Endodermal cell (in vitro differentiated cells): ENCODE data around the gene STYK1. TPM values are rescaled to one million over a fixed set of nuclear protein-coding genes. Genes with fewer than 3 reads are reported as not detected.

Source experiments
- DNase-seq: peaks from one replicate; pipeline ENCODE4 v3.0.0-alpha.2; 2017
- H3K27ac ChIP-seq: 2 replicates; pipeline ENCODE4 v1.5.1; 2013; ENCODE audit warnings: mild to moderate bottlenecking, low read depth, low read length, moderate library complexity
- H3K27me3 ChIP-seq: 2 replicates; pipeline ENCODE4 v1.6.1; 2013; ENCODE audit warnings: mild to moderate bottlenecking, low read length, moderate library complexity; ENCODE audit not compliant: insufficient read depth, control insufficient read depth, poor library complexity, severe bottlenecking
- H3K36me3 ChIP-seq: 2 replicates; pipeline ENCODE4 v1.7.0; 2013; ENCODE audit warnings: mild to moderate bottlenecking, low read length, moderate library complexity; ENCODE audit not compliant: control insufficient read depth, insufficient read depth
- H3K4me1 ChIP-seq: one replicate; pipeline ENCODE4 v1.7.0; 2013; ENCODE audit warnings: low read length; ENCODE audit not compliant: control insufficient read depth, insufficient read depth
- H3K4me3 ChIP-seq: 2 replicates; pipeline ENCODE4 v1.5.1; 2013; ENCODE audit warnings: mild to moderate bottlenecking, low read length, moderate library complexity
- H3K9ac ChIP-seq: 2 replicates; pipeline ENCODE4 v1.6.1; 2013; ENCODE audit warnings: mild to moderate bottlenecking, low read length, moderate library complexity; ENCODE audit not compliant: poor library complexity, severe bottlenecking; ENCODE audit errors: extremely low read depth
- H3K9me3 ChIP-seq: 2 replicates; pipeline ENCODE4 v1.6.1; 2013; ENCODE audit warnings: mild to moderate bottlenecking, low read length, moderate library complexity; ENCODE audit not compliant: control insufficient read depth
- H3K27ac Mint-ChIP-seq: 2 replicates; pipeline ENCODE4 v1.8.0; 2020; ENCODE audit warnings: mixed read lengths
- H3K27me3 Mint-ChIP-seq: 2 replicates; pipeline ENCODE4 v1.8.0; 2021; ENCODE audit warnings: mild to moderate bottlenecking, mixed read lengths; ENCODE audit not compliant: insufficient read depth
- H3K36me3 Mint-ChIP-seq: 2 replicates; pipeline ENCODE4 v1.8.0; 2020; ENCODE audit warnings: low read depth, mixed read lengths
- H3K4me1 Mint-ChIP-seq: 2 replicates; pipeline ENCODE4 v1.8.0; 2020; ENCODE audit warnings: mixed read lengths
- H3K4me3 Mint-ChIP-seq: 2 replicates; pipeline ENCODE4 v1.8.0; 2020; ENCODE audit warnings: mild to moderate bottlenecking, moderate library complexity, mixed read lengths
- H3K9me3 Mint-ChIP-seq: 2 replicates; pipeline ENCODE4 v1.8.0; 2020; ENCODE audit warnings: mild to moderate bottlenecking, mixed read lengths
- WGBS, 2 experiments: methylation state at CpG; one replicate each; pipeline versions ENCODE4 v1.1.5 to v1.1.7; 2013; ENCODE audit warnings: missing lambda C conversion rate in 2 of 2, mixed read lengths in 1 of 2; ENCODE audit not compliant: insufficient coverage in 1 of 2, insufficient read length in 1 of 2; 5-methylcytosine and 5-hydroxymethylcytosine counted together
- total RNA-seq, 2 donors: library from RNA; stranded (reverse); fragmentation: NEBNext Ultra II Directional in 1 of 2; extraction: Animal tissue kit (Norgen Biotek cat#: 25700) in 1 of 2; gene quantifications; 2 replicates in 1 of 2; 3 replicates in 1 of 2; pipeline ENCODE4 v1.2.1, GENCODE V29; 2021
- TF ChIP-seq, protein P1 (sequence below): fragments of 200-600 bp; sonication (generic); conservative IDR thresholded peaks from 2 replicates; pipeline ENCODE4 v1.5.0; 2021; ENCODE audit warnings: antibody characterized with exemption, mild to moderate bottlenecking

STYK1 gene
- total RNA-seq, 2 donors from 2014 or later, result 3.3 to 4.5 TPM

- H3K9ac ChIP-seq, result no peak overlapping the region
- WGBS, 2 experiments, result 68 to 77% methylated on average over 3 to 4 of the region's 4 CpGs
Observed at GRCh38 chr12:10718279-10718821, 44.5 kb upstream of the STYK1 start.

GRCh38 chr12:10717410-10717809, 43.6 kb upstream of the STYK1 start:
- Mint-ChIP-seq H3K36me3 (peaks cover 35% of the 10 kb centered on the region), H3K4me1 (peaks cover 54% of the 10 kb centered on the region)

More at GRCh38 chr12:10718279-10718821, 44.5 kb upstream of the STYK1 start:
- Mint-ChIP-seq H3K27me3 (no peaks in the 10 kb centered on the region), H3K4me3 (no peak overlapping the region), H3K9me3 (no peaks in the 10 kb centered on the region), H3K27ac (peak overlapping the region; percentile 38), H3K36me3 (peaks cover 27% of the 10 kb centered on the region), H3K4me1 (peaks cover 53% of the 10 kb centered on the region)
- H3K4me1 ChIP-seq, result peaks cover 18% of the 10 kb centered on the region
- TF ChIP-seq, protein P1, sequence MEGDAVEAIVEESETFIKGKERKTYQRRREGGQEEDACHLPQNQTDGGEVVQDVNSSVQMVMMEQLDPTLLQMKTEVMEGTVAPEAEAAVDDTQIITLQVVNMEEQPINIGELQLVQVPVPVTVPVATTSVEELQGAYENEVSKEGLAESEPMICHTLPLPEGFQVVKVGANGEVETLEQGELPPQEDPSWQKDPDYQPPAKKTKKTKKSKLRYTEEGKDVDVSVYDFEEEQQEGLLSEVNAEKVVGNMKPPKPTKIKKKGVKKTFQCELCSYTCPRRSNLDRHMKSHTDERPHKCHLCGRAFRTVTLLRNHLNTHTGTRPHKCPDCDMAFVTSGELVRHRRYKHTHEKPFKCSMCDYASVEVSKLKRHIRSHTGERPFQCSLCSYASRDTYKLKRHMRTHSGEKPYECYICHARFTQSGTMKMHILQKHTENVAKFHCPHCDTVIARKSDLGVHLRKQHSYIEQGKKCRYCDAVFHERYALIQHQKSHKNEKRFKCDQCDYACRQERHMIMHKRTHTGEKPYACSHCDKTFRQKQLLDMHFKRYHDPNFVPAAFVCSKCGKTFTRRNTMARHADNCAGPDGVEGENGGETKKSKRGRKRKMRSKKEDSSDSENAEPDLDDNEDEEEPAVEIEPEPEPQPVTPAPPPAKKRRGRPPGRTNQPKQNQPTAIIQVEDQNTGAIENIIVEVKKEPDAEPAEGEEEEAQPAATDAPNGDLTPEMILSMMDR, result no peak
- no peaks in the 10 kb centered on the region for H3K27me3 ChIP-seq
- peak overlapping the region; percentile 96 for H3K4me3 ChIP-seq
- no peak for DNase-seq
- no peaks in the 10 kb centered on the region for H3K9me3 ChIP-seq
- no peak overlapping the region for H3K27ac ChIP-seq
- H3K36me3 ChIP-seq, result peaks cover 28% of the 10 kb centered on the region

GRCh38 chr12:10716704-10717315, 43.0 kb upstream of the STYK1 start:
- WGBS, 2 experiments, result 49 to 64% methylated on average over 2 to 6 of the region's 6 CpGs
- Mint-ChIP-seq H3K36me3 (peaks cover 40% of the 10 kb centered on the region), H3K4me1 (peaks cover 58% of the 10 kb centered on the region), H3K27ac (peak overlapping the region; percentile 58), H3K27me3 (no peaks in the 10 kb centered on the region), H3K4me3 (no peak overlapping the region), H3K9me3 (no peaks in the 10 kb centered on the region)
- H3K4me1 ChIP-seq, result peaks cover 18% of the 10 kb centered on the region
- peaks cover 42% of the 10 kb centered on the region for H3K36me3 ChIP-seq
- H3K27ac ChIP-seq, result no peak overlapping the region
- TF ChIP-seq, protein P1, result no peak
- peak overlapping the region; percentile 7 for H3K9ac ChIP-seq
- peak; percentile 87 for DNase-seq
- H3K27me3 ChIP-seq, result no peaks in the 10 kb centered on the region
- peak overlapping the region; percentile 96 for H3K4me3 ChIP-seq
- no peaks in the 10 kb centered on the region for H3K9me3 ChIP-seq

More at GRCh38 chr12:10717410-10717809, 43.6 kb upstream of the STYK1 start:
- Mint-ChIP-seq H3K27me3 (no peaks in the 10 kb centered on the region), H3K27ac (peak overlapping the region; percentile 58), H3K9me3 (no peaks in the 10 kb centered on the region), H3K4me3 (no peak overlapping the region)
- H3K4me1 ChIP-seq, result peaks cover 18% of the 10 kb centered on the region
- H3K4me3 ChIP-seq, result peak overlapping the region; percentile 96
- DNase-seq, result peak; percentile 59
- H3K27ac ChIP-seq, result no peak overlapping the region
- 57% methylated on average over 2 of the region's 2 CpGs; no CpG with 5 or more reads in 1 of the 2 experiments for WGBS, 2 experiments
- no peaks in the 10 kb centered on the region for H3K27me3 ChIP-seq
- TF ChIP-seq, protein P1, result no peak
- peak overlapping the region; percentile 7 for H3K9ac ChIP-seq
- peaks cover 36% of the 10 kb centered on the region for H3K36me3 ChIP-seq
- no peaks in the 10 kb centered on the region for H3K9me3 ChIP-seq
